Body of pancreas (tissue), 4 donors: ENCODE measurements around the gene SETD2.

ENCODE experiments used
- CTCF ChIP-seq, 7 experiments: fragments of 450-650 bp in 4 of 7; fragments of 200-600 bp in 3 of 7; sonication (generic) in 3 of 7; IDR thresholded peaks; one replicate each; pipeline ENCODE4 v1.5.1; 2016 to 2019; ENCODE audit warnings: antibody characterized with exemption in 7 of 7
- POLR2A ChIP-seq, 3 donors: fragments of 450-650 bp; IDR thresholded peaks; one replicate each; pipeline ENCODE4 v1.6.1; 2016; ENCODE audit warnings: antibody characterized with exemption in 3 of 3, mild to moderate bottlenecking in 2 of 3

- no peak for TF ChIP-seq CTCF (IDR thresholded peaks at IDR 0.05)
- no peak for TF ChIP-seq POLR2A (IDR thresholded peaks at IDR 0.05)
Observed at GRCh38 chr3:47013231-47013630, 150.7 kb downstream of the SETD2 start.
